A549 treated with RU486 at 1 μM for 4 hours (cell line): Measurements from ENCODE around the gene CD7. TPM values are rescaled to one million over a fixed set of nuclear protein-coding genes. Genes with fewer than 3 reads are reported as not detected.

ENCODE experiments used
- total RNA-seq: library from RNA; stranded (reverse); fragments of 200-300 nt; extraction: Qiagen RNA extraction; gene quantifications from 5 replicates; pipeline ENCODE4 v1.2.3, GENCODE V29; 2022; ENCODE audit warnings: low read depth

Gene CD7
- 0.36 TPM in 1 of 5 replicates, not detected in the others for total RNA-seq

DNA sequence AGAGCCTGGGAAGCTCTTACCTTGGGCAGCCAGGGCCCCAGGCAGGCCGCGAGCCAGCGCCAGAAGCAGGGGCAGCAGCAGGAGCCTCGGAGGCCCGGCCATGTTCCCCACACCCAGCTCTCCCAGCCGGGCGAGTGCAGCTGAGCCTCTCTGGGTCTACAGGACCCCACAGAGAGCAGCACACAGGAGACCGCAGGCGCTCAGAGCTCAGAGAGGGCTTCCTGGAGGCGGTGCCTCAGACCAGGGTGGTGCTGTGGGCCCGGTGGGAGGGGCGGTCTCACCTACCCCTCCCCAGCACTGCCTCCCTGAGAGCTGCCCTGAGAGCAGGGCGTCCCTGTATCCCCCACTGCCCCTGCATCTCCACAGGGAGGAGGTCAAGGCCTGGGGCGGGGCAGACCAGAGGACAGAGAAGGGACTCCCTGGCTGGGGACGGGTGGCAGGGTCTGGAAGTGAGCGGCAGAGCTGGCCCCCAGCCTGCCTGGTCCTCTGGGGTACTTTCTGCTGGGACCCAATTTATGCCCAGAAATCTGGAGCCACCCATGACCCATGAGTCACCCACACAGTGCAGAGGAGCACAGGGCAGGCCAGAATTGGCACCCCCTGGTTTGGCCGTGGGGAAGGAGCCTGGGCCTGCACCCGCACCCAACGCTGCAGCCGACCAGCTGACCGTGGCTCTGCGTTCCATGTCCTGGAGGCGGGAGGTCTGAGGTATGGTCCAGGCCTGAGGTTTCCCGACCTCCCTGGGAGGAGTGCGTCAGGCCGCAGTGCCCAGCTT is at the start of gene CD7:
TSS of gene CD7 (minus strand) at position 215 of the 775 bp plus-strand sequence. CDS start at position 102, 113 bp downstream.

DNA sequence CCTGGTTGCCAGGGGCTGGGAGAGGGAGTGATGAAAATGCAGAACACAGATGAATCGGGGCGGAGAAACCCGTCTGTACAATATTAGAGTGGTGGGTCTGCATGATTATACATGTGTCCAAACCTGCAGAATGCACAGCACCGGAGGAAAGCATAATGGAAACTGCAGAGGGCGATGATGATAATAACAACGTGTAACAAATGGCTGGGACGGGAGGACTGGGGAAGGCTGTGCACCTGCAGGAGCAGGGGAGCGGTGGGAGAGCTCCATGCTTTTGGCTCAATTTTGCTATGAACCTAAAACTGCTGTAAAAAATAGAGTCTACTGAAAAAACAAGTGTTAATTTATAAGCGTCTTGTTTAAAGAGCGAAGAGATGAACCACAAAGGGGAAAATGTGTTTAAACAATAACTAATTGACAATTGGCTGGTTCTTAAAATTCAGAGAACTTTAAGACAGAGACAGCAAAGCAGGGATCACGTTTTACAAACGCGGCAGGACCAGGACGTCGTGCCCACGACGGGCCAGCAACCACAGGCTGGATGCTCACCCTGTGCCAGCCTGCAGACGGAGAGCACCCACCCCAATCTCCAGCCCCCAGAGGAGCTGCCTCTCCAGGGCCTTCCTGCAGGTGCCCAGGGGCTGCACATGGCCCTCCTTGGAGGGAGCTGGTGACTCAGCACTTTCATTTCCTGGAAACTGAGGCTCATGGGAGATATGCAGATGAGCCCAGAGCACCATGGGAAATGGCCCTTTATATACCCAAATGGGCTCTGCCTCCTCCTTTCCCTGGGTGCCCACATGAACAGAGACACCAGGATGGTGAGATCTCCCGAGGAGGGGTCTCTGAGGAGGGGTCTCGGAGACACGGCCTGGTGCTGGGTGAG is 41.3 kb upstream of the CD7 start, which contains the start of gene TEX19:
TSS of gene TEX19 (plus strand) at position 783 of the 886 bp plus-strand sequence. CDS start 2,904 bp downstream, outside the sequence.

DNA sequence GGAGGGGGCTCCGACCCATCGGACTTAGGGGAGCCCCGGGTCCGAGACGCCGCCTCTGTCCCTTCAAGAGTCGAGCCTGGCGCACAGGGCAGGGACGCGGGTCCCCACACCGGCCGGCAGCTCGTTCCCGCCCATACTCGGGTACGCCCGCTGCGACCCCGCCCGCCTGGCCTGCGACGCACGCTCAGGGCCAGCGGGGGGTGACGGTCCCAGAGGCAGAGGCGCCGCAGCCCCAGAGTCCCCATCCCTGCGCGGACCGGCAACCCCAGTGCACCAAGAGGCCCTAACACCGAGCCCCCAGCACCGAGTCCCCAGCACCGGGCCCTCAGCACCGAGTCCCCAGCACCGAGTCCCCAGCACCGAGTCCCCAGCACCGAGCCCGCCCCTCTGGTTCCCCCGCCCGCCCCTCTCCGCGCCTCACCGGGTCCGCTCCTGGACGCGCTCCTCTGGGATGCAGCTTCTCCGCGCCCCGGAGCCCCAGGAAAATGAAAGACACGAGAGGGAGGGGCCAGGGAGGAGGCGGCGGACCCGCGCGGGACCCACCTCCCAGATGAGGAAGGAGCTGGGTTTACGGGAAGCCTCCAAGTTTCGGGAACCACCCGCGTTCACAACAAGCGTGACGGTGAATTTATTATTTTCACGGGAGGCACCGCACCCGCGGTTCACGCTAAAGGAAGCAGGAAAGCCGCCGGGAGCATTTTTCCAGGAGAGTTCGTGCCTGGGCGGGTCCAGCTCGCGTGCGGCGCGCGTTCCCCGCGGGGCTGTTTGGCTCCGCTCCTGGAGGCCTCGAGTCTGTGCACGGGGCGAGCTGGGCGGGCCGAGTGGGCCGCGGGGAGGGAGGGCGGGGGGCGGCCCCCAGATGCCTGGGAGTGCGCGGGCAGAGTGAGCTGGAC is 16.1 kb upstream of the CD7 start, which contains the start of gene SECTM1:
TSS of gene SECTM1 (minus strand) at position 488 of the 893 bp plus-strand sequence. CDS start 6,526 bp downstream, outside the sequence.

DNA sequence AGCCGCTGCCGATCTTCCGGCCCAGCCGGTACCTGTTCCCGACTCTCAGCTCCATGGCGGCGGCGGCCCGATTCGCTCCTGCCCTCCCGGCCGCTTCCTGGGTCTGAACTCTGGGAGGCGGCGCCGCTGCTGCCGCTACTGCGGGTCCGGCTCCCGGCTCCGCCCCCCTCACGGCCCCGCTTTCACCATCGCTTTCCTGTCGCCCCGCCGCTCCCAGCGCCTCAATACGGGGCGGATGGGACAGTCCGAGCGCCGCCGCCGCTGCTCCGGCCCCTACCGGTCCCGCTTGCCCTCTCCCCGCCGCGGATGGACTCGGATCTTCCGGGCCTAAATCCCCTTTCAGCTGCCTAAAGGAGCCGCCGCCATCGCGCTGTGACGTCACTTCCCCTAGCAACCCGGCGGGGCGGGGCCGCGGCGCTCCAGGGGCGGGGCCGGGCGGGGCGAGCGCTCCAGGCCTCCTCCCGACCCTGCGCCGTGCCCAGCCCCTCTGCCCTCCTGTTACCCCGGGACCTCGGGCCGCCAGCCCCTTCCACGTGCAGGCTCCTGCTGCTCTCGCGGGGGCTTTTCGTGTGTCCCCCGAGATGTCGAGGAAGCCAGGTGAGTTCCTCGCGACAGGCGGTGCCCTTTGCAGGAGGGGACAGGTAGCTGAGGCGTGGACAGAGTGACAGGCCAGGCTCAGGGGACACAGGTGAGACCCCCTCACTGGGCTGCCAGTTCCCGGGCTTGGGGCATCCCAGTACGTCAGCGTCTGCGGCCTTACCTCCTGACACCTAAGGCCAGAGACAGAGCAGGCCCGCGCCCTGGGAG is 43.9 kb downstream of the CD7 start, which contains the start of gene CSNK1D:
TSS of gene CSNK1D (minus strand) at position 374 of the 807 bp plus-strand sequence. CDS start at position 55, 319 bp downstream.

Other genes starting within 250 kb of the CD7 start
- 91.1 to 136 TPM (median 131 TPM) in 5 replicates for gene FASN, start 219.4 kb downstream of the CD7 start, total RNA-seq
- gene CCDC57, start 104.8 kb downstream of the CD7 start, total RNA-seq, result 16.0 to 26.7 TPM (median 25.6 TPM) in 5 replicates
- gene SLC16A3, start 88.6 kb downstream of the CD7 start, total RNA-seq, result 80.8 to 123 TPM (median 106 TPM) in 5 replicates
- gene CSNK1D, start 43.9 kb downstream of the CD7 start, total RNA-seq, result 138 to 180 TPM (median 174 TPM) in 5 replicates
- gene SECTM1, start 16.2 kb upstream of the CD7 start, total RNA-seq, result 0.79 to 2.0 TPM (median 1.0 TPM) in 5 replicates
- gene TEX19, start 41.6 kb upstream of the CD7 start, total RNA-seq, result 0.17 to 0.61 TPM (median 0.43 TPM) in 5 replicates
- not detected in 5 replicates for gene UTS2R, start 54.2 kb upstream of the CD7 start, total RNA-seq
- gene HEXD, start 100.7 kb upstream of the CD7 start, total RNA-seq, result 9.7 to 15.0 TPM (median 13.7 TPM) in 5 replicates
- gene OGFOD3, start 101.0 kb upstream of the CD7 start, total RNA-seq, result 17.8 to 26.9 TPM (median 23.3 TPM) in 5 replicates
- 44.7 to 61.2 TPM (median 59.1 TPM) in 5 replicates for gene CYBC1, start 133.1 kb upstream of the CD7 start, total RNA-seq
- gene NARF, start 141.1 kb upstream of the CD7 start, total RNA-seq, result 52.1 to 64.1 TPM (median 55.2 TPM) in 5 replicates
- gene FOXK2, start 202.1 kb upstream of the CD7 start, total RNA-seq, result 44.6 to 57.7 TPM (median 48.6 TPM) in 5 replicates